GM12865 (cell line): ENCODE measurements around the gene KRI1.

Experiments used
- DNase-seq: peaks from one replicate; pipeline ENCODE4 v3.0.0; 2010; ENCODE audit warnings: low read depth
- H3K4me3 ChIP-seq: 2 replicates; pipeline ENCODE4 v1.5.1; 2011; ENCODE audit warnings: mild to moderate bottlenecking, low read depth, low read length, control low read depth
- TF ChIP-seq, protein P1 (sequence below): IDR thresholded peaks from 2 replicates; pipeline ENCODE4 v1.5.1; 2011; ENCODE audit warnings: low read length, control low read depth, low read depth, inconsistent platforms; ENCODE audit not compliant: insufficient read depth; ENCODE audit errors: missing control alignments

KRI1 gene

DNA sequence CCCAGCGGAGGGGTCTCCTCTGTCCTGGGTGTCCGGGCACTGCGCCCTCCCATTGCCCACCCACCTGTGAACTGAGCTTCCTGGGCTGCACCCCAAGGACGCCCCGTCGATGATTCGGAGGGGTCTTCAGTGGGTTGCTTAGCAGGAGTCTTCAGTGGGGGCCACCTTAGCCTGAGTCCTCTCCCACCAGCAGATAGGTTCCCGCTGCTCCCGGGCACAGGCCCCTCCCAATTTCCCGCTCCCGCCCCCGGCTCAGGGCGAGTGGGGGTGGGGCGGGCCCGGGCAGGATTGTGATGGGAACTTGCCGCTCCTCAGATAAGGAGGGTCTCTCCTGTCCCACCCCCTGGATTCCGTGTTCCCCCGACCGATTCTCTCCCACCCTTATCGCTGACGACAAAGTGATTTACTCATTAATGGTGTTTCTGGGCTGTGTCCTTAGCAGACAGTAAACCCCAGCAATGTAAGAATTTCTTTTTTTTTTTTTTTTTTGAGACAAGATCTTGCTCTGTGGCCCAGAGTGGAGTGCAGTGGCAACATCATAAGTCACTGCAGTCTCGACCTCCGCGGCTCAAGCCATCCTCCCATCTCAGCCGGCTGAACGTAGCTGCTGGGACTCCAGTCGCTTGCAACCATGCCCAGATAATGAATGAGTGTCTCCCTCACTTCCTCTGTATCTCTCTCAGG, 47.9 kb downstream of the KRI1 start:
- TF ChIP-seq, protein P1, sequence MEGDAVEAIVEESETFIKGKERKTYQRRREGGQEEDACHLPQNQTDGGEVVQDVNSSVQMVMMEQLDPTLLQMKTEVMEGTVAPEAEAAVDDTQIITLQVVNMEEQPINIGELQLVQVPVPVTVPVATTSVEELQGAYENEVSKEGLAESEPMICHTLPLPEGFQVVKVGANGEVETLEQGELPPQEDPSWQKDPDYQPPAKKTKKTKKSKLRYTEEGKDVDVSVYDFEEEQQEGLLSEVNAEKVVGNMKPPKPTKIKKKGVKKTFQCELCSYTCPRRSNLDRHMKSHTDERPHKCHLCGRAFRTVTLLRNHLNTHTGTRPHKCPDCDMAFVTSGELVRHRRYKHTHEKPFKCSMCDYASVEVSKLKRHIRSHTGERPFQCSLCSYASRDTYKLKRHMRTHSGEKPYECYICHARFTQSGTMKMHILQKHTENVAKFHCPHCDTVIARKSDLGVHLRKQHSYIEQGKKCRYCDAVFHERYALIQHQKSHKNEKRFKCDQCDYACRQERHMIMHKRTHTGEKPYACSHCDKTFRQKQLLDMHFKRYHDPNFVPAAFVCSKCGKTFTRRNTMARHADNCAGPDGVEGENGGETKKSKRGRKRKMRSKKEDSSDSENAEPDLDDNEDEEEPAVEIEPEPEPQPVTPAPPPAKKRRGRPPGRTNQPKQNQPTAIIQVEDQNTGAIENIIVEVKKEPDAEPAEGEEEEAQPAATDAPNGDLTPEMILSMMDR, result no peak
- no peak for DNase-seq
- no peak overlapping the region for H3K4me3 ChIP-seq

DNA sequence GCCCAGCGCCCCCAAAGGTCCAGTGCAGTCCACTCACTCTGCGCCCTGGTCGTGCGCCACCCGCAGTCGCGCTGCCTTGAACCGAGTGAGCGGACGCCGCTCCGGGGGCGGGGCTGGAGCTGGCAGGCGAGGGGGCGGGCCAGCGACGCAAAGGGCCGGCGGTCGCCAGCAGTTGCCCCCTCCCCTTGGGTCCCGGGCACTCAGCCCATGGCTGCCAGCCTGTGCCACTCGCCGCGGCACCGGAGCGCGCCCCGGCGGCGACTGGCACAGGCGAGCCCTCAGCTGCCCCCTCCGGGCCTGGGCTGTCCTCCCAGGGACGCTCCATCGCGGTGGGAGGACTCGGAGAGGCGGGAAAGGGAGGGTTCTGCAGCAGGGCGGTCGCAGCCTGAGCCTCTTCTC, 48.5 kb downstream of the KRI1 start, which contains the start of gene S1PR5:
Gene S1PR5, minus strand, starts transcription at position 87 of the 399 bp plus-strand sequence. CDS start 2,436 bp downstream, outside the sequence.
- TF ChIP-seq, protein P1, result no peak
- H3K4me3 ChIP-seq, result no peak within 1 kb of the TSS
- no peak for DNase-seq

GRCh38 chr19:10516671-10517286, 49.0 kb downstream of the KRI1 start:
- TF ChIP-seq, protein P1, result no peak
- no peak for DNase-seq
- H3K4me3 ChIP-seq, result no peak overlapping the region

DNA sequence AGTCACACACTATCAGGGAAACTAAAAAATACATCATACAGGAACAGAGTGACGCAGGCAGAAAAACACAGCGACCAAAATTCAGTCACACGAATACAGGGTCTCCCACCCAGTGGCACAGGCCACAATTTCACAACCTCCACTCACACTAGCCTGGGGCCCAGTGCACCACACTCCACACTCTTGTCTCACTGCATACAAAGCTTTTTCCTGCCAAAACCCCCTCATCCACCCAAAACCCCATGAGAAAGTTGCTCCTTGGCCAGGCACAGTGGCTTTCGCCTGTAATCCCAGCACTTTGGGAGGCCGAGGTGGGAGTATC, 49.8 kb downstream of the KRI1 start:
- no peak overlapping the region for H3K4me3 ChIP-seq
- DNase-seq, result no peak
- TF ChIP-seq, protein P1, result no peak

DNA sequence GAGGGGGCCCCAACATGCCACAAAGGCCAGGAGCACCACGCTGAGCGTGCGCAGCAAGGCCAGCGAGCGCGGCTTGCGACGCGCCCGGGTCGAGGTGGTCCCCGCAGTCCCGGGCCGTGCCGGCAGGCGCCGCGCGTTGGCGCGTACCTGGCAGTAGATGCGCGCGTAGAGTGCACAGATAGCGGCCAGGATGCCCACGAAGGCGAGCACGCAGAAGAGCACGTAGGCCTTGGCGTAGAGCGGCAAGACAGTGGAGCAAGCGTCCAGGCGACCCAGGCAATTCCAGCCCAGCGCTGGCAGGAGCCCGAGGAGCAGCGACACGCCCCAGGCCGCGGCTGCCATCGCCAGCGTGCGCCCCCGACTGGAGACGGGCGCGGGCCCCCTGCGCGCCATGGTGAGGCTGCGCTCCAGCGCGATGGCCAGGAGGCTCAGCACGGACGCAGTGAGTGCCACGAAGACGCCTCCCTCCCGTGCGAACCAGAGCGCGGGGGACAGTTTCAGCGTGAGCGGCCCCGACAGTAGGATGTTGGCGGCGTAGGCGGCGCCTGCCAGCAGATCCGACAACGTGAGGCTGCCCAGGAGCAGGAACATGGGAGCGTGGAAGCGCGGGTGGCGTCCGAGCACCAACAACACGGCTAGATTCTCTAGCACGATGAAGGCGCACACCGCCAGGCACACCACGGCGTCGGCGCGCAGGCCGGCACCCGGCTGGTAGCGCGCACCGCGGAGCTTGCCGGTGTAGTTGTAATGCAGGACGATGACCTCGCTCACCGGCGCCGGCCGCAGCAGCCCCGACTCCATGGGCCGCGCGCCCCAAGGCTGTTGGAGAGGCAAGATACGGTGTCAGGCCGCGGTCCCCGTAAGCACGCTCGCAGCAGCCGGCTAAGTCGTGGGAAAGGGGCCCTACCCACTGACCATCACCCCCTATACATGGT, 51.3 kb downstream of the KRI1 start:
- DNase-seq, result peak; percentile 30
- H3K4me3 ChIP-seq, result no peak overlapping the region
- TF ChIP-seq, protein P1, result no peak

GRCh38 chr19:10513223-10513622, 52.6 kb downstream of the KRI1 start:
- DNase-seq, result no peak
- no peak overlapping the region for H3K4me3 ChIP-seq
- TF ChIP-seq, protein P1, result no peak
